Measurements from ENCODE around the gene NRF1.

DNA sequence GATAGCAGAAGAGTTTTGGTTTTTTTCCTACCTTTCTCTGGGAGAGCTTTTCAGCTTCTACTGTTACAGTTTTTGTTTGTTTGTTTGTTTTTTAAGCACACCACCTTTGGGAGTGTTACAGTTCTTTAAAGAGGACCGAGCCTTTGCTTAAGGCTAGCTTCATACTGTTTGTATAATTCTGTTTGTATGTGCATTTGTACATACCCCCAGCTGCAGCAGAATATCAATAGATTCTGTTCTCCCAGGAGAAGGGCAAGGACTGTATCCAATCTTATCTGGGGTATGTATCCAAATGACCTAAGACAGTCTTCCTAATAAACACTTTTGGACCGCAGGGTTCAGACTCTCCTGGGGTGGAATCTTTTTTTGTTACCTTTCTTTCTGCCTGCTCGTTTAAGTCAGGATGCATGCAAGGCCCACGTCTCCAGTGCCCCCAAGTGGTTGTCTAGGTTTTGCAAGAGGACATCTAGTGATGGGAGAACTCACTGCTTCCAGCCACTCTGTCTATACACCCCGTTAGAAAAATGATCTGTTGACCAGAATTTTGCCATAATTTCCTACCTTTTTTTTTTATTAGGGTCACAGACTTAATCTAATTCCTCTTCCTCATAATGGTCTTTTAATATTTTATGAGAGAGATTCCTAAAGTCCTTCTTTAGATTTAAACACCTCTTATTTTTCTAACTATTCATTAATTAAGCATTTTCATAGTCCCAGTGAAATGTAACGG, 23.9 kb downstream of the NRF1 start:
- TF ChIP-seq, protein P1, sequence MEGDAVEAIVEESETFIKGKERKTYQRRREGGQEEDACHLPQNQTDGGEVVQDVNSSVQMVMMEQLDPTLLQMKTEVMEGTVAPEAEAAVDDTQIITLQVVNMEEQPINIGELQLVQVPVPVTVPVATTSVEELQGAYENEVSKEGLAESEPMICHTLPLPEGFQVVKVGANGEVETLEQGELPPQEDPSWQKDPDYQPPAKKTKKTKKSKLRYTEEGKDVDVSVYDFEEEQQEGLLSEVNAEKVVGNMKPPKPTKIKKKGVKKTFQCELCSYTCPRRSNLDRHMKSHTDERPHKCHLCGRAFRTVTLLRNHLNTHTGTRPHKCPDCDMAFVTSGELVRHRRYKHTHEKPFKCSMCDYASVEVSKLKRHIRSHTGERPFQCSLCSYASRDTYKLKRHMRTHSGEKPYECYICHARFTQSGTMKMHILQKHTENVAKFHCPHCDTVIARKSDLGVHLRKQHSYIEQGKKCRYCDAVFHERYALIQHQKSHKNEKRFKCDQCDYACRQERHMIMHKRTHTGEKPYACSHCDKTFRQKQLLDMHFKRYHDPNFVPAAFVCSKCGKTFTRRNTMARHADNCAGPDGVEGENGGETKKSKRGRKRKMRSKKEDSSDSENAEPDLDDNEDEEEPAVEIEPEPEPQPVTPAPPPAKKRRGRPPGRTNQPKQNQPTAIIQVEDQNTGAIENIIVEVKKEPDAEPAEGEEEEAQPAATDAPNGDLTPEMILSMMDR (IDR thresholded peaks at IDR 0.05) = peak; percentile 94
- TF ChIP-seq POLR2AphosphoS5 (IDR thresholded peaks at IDR 0.05; ENCODE audit: low read depth, low read length) (no peak), SIN3A (IDR thresholded peaks at IDR 0.05; ENCODE audit: borderline replicate concordance, insufficient read depth, low read depth, low read length) (no peak), TCF7L2 (IDR thresholded peaks at IDR 0.05; ENCODE audit: low read depth, low read length) (no peak)
- TF ChIP-seq, protein P2, sequence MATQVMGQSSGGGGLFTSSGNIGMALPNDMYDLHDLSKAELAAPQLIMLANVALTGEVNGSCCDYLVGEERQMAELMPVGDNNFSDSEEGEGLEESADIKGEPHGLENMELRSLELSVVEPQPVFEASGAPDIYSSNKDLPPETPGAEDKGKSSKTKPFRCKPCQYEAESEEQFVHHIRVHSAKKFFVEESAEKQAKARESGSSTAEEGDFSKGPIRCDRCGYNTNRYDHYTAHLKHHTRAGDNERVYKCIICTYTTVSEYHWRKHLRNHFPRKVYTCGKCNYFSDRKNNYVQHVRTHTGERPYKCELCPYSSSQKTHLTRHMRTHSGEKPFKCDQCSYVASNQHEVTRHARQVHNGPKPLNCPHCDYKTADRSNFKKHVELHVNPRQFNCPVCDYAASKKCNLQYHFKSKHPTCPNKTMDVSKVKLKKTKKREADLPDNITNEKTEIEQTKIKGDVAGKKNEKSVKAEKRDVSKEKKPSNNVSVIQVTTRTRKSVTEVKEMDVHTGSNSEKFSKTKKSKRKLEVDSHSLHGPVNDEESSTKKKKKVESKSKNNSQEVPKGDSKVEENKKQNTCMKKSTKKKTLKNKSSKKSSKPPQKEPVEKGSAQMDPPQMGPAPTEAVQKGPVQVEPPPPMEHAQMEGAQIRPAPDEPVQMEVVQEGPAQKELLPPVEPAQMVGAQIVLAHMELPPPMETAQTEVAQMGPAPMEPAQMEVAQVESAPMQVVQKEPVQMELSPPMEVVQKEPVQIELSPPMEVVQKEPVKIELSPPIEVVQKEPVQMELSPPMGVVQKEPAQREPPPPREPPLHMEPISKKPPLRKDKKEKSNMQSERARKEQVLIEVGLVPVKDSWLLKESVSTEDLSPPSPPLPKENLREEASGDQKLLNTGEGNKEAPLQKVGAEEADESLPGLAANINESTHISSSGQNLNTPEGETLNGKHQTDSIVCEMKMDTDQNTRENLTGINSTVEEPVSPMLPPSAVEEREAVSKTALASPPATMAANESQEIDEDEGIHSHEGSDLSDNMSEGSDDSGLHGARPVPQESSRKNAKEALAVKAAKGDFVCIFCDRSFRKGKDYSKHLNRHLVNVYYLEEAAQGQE (IDR thresholded peaks at IDR 0.05; ENCODE audit: insufficient read depth in 1 of 2, low read depth in 2 of 2, low read length in 1 of 2) = no peak
